Chondrocyte (in vitro differentiated cells): Measurements from ENCODE around the gene GRIK4. TPM values are rescaled to one million over a fixed set of nuclear protein-coding genes. Genes with fewer than 3 reads are reported as not detected.

Source experiments
- DNase-seq: peaks from one replicate; pipeline ENCODE4 v3.0.0; 2021; ENCODE audit warnings: mixed read lengths, low spot score
- H3K27ac Mint-ChIP-seq: one replicate; pipeline ENCODE4 v1.8.0; 2021; ENCODE audit warnings: mild to moderate bottlenecking, moderate library complexity, mixed read lengths; ENCODE audit not compliant: unreplicated experiment
- H3K27me3 Mint-ChIP-seq: 2 replicates; pipeline ENCODE4 v1.8.0; 2021; ENCODE audit warnings: low read depth, mixed read lengths
- H3K36me3 Mint-ChIP-seq: 2 replicates; pipeline ENCODE4 v1.8.0; 2021; ENCODE audit warnings: low read depth, mixed read lengths
- H3K4me1 Mint-ChIP-seq: 2 replicates; pipeline ENCODE4 v1.8.0; 2021; ENCODE audit warnings: low read depth, mild to moderate bottlenecking, mixed read lengths
- H3K4me3 Mint-ChIP-seq: one replicate; pipeline ENCODE4 v1.8.0; 2021; ENCODE audit warnings: mild to moderate bottlenecking, moderate library complexity, mixed read lengths; ENCODE audit not compliant: unreplicated experiment
- H3K9me3 Mint-ChIP-seq: 2 replicates; pipeline ENCODE4 v1.8.0; 2021; ENCODE audit warnings: low read depth, mixed read lengths
- total RNA-seq: library from RNA; stranded (reverse); gene quantifications from 3 replicates; pipeline ENCODE4 v1.2.1, GENCODE V29; 2021
- TF ChIP-seq, protein P1 (sequence below): fragments of 200-600 bp; sonication (generic); IDR thresholded peaks from 2 replicates; pipeline ENCODE4 v1.5.0; 2021; ENCODE audit warnings: antibody characterized with exemption, mild to moderate bottlenecking, moderate library complexity

GRIK4 gene
- total RNA-seq, 1 donor from 2014 or later = 0.37 TPM

DNA sequence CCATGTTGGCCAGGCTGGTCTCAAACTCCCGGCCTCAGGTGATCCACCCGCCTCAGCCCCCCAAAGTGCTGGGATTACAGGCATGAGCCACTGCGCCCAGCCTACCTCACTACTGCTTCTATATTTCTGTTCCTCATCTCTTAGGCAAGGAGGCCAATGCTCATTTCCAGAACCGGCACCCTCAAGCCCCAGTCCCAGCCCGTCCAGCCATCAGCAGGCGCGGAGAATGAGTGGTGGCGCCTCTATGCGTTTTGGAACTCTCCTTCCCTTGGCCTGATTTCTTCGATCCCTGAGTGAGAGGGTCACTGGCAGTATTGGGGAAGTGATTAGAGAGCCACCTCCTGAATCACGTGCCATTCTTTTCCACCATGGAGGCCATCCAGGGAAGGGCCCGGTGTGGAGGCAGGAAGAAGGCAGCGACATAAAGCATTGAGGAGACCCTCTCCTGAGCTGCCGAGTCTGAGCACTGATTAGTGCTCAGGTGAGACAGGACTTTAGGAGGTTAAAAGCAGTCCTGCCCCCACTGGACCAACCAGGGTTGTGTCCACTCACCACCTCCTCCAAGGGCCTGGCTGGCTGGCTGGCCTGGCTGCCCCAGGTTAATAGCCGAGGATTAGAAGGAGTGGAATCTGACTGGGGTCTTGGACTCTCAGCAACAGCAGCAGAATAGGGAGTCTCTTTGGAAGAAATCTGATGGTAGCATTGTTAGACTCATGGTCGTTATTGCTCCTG is 8.7 kb downstream of the GRIK4 start:
- Mint-ChIP-seq H3K4me3 (no peak overlapping the region), H3K27ac (no peak overlapping the region), H3K36me3 (no peaks in the 10 kb centered on the region), H3K4me1 (peaks cover 16% of the 10 kb centered on the region), H3K27me3 (peaks cover 8% of the 10 kb centered on the region), H3K9me3 (no peaks in the 10 kb centered on the region)
- TF ChIP-seq, protein P1, sequence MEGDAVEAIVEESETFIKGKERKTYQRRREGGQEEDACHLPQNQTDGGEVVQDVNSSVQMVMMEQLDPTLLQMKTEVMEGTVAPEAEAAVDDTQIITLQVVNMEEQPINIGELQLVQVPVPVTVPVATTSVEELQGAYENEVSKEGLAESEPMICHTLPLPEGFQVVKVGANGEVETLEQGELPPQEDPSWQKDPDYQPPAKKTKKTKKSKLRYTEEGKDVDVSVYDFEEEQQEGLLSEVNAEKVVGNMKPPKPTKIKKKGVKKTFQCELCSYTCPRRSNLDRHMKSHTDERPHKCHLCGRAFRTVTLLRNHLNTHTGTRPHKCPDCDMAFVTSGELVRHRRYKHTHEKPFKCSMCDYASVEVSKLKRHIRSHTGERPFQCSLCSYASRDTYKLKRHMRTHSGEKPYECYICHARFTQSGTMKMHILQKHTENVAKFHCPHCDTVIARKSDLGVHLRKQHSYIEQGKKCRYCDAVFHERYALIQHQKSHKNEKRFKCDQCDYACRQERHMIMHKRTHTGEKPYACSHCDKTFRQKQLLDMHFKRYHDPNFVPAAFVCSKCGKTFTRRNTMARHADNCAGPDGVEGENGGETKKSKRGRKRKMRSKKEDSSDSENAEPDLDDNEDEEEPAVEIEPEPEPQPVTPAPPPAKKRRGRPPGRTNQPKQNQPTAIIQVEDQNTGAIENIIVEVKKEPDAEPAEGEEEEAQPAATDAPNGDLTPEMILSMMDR = no peak
- no peak for DNase-seq

DNA sequence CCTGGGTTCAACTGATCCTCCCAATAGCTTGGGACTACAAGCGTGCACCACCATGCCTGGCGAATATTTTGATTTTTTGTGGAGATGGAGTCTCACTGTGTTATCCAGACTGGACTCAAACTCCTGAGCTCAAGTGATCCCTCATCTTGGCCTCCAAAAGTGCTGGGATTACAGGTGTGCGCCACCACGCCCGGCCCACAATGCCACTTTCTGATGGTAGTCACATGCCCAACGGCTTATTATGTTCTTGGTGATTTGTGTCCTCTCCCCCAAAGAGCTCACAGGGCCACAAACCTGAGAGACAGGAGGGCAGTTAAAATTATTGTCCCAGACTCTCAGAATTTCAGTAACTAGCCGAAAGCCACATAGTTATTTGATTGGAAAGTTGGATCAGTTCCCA is 9.6 kb downstream of the GRIK4 start:
- Mint-ChIP-seq H3K4me3 (no peak overlapping the region), H3K36me3 (no peaks in the 10 kb centered on the region), H3K27me3 (peaks cover 8% of the 10 kb centered on the region), H3K9me3 (no peaks in the 10 kb centered on the region), H3K27ac (no peak overlapping the region), H3K4me1 (peaks cover 16% of the 10 kb centered on the region)
- TF ChIP-seq, protein P1 = no peak
- no peak for DNase-seq

DNA sequence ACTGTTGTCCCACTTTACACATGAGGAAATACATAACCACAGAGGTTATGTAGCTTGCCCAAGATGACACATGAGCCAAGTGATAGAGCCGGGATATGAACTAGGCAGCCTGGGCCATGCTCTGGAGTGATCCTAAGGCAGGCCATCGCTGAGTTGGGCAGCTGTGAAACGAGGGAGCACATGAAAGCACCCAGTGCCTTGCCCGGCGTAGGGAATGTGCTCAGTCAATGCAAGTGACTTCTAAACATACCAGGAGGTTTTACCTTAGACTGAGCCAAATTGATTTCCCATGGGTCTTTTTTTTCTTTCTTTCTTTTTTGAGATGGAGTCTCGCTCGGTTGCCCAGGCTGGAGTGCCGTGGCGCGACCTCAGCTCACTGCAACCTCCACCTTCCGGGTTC is 10.5 kb downstream of the GRIK4 start:
- Mint-ChIP-seq H3K4me1 (peaks cover 14% of the 10 kb centered on the region), H3K4me3 (no peak overlapping the region), H3K27ac (no peak overlapping the region), H3K9me3 (no peaks in the 10 kb centered on the region), H3K27me3 (peaks cover 8% of the 10 kb centered on the region), H3K36me3 (no peaks in the 10 kb centered on the region)
- no peak for DNase-seq
- TF ChIP-seq, protein P1 = no peak

DNA sequence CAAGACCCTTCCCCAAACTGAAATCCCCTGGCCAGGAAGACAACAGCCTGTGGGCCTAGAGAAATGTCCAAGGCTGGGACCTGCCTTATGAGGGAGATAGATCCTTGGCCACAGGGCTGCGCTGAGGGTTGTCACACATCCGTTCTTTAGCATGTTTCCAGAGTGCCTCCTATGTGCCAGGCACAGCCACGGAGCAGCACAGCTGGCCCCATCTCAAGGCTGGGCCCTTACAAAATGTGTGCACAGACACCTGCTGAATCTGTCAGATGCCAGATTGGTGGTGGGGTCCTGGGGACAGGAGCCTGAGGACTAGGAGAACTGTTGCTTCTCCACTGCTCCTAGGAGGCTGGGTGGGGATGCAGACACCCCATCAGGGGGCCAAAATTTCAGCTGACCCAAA is 11.2 kb downstream of the GRIK4 start:
- Mint-ChIP-seq H3K4me1 (peaks cover 9% of the 10 kb centered on the region), H3K27me3 (peaks cover 8% of the 10 kb centered on the region), H3K9me3 (no peaks in the 10 kb centered on the region), H3K27ac (no peak overlapping the region), H3K4me3 (no peak overlapping the region), H3K36me3 (no peaks in the 10 kb centered on the region)
- no peak for DNase-seq
- TF ChIP-seq, protein P1 = no peak

DNA sequence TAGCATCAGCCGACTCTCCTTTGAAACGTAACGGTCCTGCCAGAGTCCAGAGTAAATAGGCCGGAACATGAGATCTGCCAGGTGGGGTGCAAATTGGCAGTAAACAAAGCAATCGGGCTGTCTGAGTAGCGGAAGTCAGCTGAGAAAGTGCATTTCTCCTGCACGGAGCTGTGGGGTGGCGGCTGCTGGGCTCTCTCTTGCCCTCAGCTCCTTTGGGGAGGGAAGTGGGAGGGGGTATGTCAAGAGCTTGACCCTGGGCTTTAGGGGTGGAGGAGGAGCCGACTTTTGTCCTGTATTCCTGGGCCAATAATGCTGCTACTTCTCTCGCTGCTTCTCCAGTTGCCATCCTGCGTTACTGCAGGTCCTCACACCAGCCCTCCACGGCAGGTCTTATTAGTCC is 11.6 kb downstream of the GRIK4 start:
- DNase-seq = no peak
- H3K27ac Mint-ChIP-seq = no peak overlapping the region
- no peak overlapping the region for H3K4me3 Mint-ChIP-seq
- H3K27me3 Mint-ChIP-seq = peaks cover 8% of the 10 kb centered on the region
- H3K4me1 Mint-ChIP-seq = peaks cover 5% of the 10 kb centered on the region
- H3K36me3 Mint-ChIP-seq = no peaks in the 10 kb centered on the region
- TF ChIP-seq, protein P1 = no peak
- no peaks in the 10 kb centered on the region for H3K9me3 Mint-ChIP-seq
